MM.1S (cell line): ENCODE data around the gene TMPRSS15.

ENCODE experiments used
- DNase-seq: peaks from one replicate; pipeline ENCODE4 v3.0.0-alpha.2; 2015
- H2AFZ ChIP-seq: fragments of 300-600 bp; sonication (generic); 2 replicates; pipeline ENCODE4 v1.6.0; 2016; ENCODE audit warnings: antibody characterized with exemption, low read length
- H3F3A ChIP-seq: fragments of 300-600 bp; sonication (generic); 2 replicates; pipeline ENCODE4 v1.6.1; 2016; ENCODE audit warnings: mild to moderate bottlenecking, antibody characterized with exemption, low read length, moderate library complexity, mixed read lengths; ENCODE audit not compliant: insufficient read depth
- H3K27ac ChIP-seq: fragments of 300-600 bp; sonication (generic); 2 replicates; pipeline ENCODE4 v1.5.1; 2016; ENCODE audit warnings: mild to moderate bottlenecking, low read length
- H3K27me3 ChIP-seq: fragments of 300-600 bp; sonication (generic); replicated peaks from 2 replicates; pipeline ENCODE4 v1.6.0; 2016; ENCODE audit warnings: low read length; ENCODE audit not compliant: insufficient read depth
- H3K36me3 ChIP-seq: fragments of 300-600 bp; sonication (generic); replicated peaks from 2 replicates; pipeline ENCODE4 v1.6.1; 2016; ENCODE audit warnings: mild to moderate bottlenecking, low read length, mixed read lengths; ENCODE audit not compliant: insufficient read depth
- H3K4me1 ChIP-seq: fragments of 300-600 bp; sonication (generic); 2 replicates; pipeline ENCODE4 v1.6.1; 2016; ENCODE audit warnings: low read length, mixed read lengths
- H3K4me2 ChIP-seq: fragments of 300-600 bp; sonication (generic); 2 replicates; pipeline ENCODE4 v1.6.0; 2016; ENCODE audit warnings: low read depth, low read length
- H3K4me3 ChIP-seq: fragments of 300-600 bp; sonication (generic); 2 replicates; pipeline ENCODE4 v1.5.1; 2016; ENCODE audit warnings: low read length, mixed read lengths
- H3K79me2 ChIP-seq: fragments of 300-600 bp; sonication (generic); 2 replicates; pipeline ENCODE4 v1.6.1; 2016; ENCODE audit warnings: mixed run types, low read length, mixed read lengths
- H3K9ac ChIP-seq: fragments of 300-600 bp; sonication (generic); 2 replicates; pipeline ENCODE4 v1.6.1; 2016; ENCODE audit warnings: low read length, mixed read lengths
- H3K9me2 ChIP-seq: fragments of 300-600 bp; sonication (generic); replicated peaks from 2 replicates; pipeline ENCODE4 v1.6.1; 2016; ENCODE audit warnings: mild to moderate bottlenecking, low read length, mixed read lengths; ENCODE audit not compliant: insufficient read depth
- H3K9me3 ChIP-seq: fragments of 300-600 bp; sonication (generic); replicated peaks from 2 replicates; pipeline ENCODE4 v1.6.1; 2016; ENCODE audit warnings: mild to moderate bottlenecking, low read length, mixed read lengths; ENCODE audit not compliant: insufficient read depth
- H4K20me1 ChIP-seq: fragments of 300-600 bp; sonication (generic); 2 replicates; pipeline ENCODE4 v1.6.1; 2016; ENCODE audit warnings: mild to moderate bottlenecking, low read length, moderate library complexity, mixed read lengths; ENCODE audit not compliant: insufficient read depth
- CTCF ChIP-seq: fragments of 300-600 bp; sonication (generic); IDR thresholded peaks from 2 replicates; pipeline ENCODE4 v1.5.1; 2016; ENCODE audit warnings: antibody characterized with exemption, low read length, mixed read lengths
- EZH2 ChIP-seq: fragments of 300-600 bp; sonication (generic); optimal IDR thresholded peaks from 2 replicates; pipeline ENCODE3; 2017; ENCODE audit warnings: low read depth, mild to moderate bottlenecking, antibody characterized with exemption, low read length, mixed read lengths
- EZH2phosphoT487 ChIP-seq: fragments of 300-600 bp; sonication (generic); IDR thresholded peaks from 2 replicates; pipeline ENCODE4 v1.6.1; 2018; ENCODE audit warnings: antibody characterized with exemption, low read length

TMPRSS15 gene

GRCh38 chr21:18349468-18349867 lies 54.1 kb downstream of the TMPRSS15 start:
- H3K27ac ChIP-seq = no peak overlapping the region
- no peaks in the 10 kb centered on the region for H3K9me2 ChIP-seq
- TF ChIP-seq EZH2phosphoT487 (no peak), CTCF (no peak), EZH2 (no peak)
- no peak overlapping the region for H2AFZ ChIP-seq
- H3K79me2 ChIP-seq = no peaks in the 10 kb centered on the region
- H3K9ac ChIP-seq = no peak overlapping the region
- H3K27me3 ChIP-seq = no peaks in the 10 kb centered on the region
- no peak for DNase-seq
- no peaks in the 10 kb centered on the region for H4K20me1 ChIP-seq
- H3K36me3 ChIP-seq = no peaks in the 10 kb centered on the region
- no peaks in the 10 kb centered on the region for H3K9me3 ChIP-seq
- H3K4me2 ChIP-seq = no peak overlapping the region
- H3F3A ChIP-seq = no peaks in the 10 kb centered on the region
- H3K4me3 ChIP-seq = no peak overlapping the region
- no peaks in the 10 kb centered on the region for H3K4me1 ChIP-seq

GRCh38 chr21:18340387-18340942 lies 63.1 kb downstream of the TMPRSS15 start:
- DNase-seq = peak; percentile 81
- Histone ChIP-seq H3K9me2 (no peaks in the 10 kb centered on the region), H4K20me1 (no peaks in the 10 kb centered on the region), H2AFZ (peak overlapping the region; percentile 18), H3K9ac (no peak overlapping the region), H3K4me3 (no peak overlapping the region), H3K4me1 (peaks cover 20% of the 10 kb centered on the region), H3K27me3 (no peaks in the 10 kb centered on the region), H3K27ac (peak overlapping the region; percentile 56; the same call in 1 of the 2 replicates), H3K9me3 (no peaks in the 10 kb centered on the region), H3K79me2 (no peaks in the 10 kb centered on the region), H3K4me2 (peak overlapping the region; percentile 17; the same call in 1 of the 2 replicates), H3F3A (peaks cover 15% of the 10 kb centered on the region), H3K36me3 (no peaks in the 10 kb centered on the region)
- TF ChIP-seq EZH2phosphoT487 (no peak), EZH2 (no peak), CTCF (no peak)

GRCh38 chr21:18335651-18336236 lies 67.8 kb downstream of the TMPRSS15 start:
- Histone ChIP-seq H3K9me2 (no peaks in the 10 kb centered on the region), H3K9me3 (no peaks in the 10 kb centered on the region)

More at GRCh38 chr21:18335651-18336236, 67.8 kb downstream of the TMPRSS15 start:
- H3K9ac ChIP-seq = no peak overlapping the region
- no peaks in the 10 kb centered on the region for H3K27me3 ChIP-seq
- no peaks in the 10 kb centered on the region for H3K79me2 ChIP-seq
- no peak overlapping the region for H3K4me2 ChIP-seq
- no peak overlapping the region for H3K27ac ChIP-seq
- peaks cover 15% of the 10 kb centered on the region for H3F3A ChIP-seq
- H4K20me1 ChIP-seq = no peaks in the 10 kb centered on the region
- H3K4me3 ChIP-seq = no peak overlapping the region
- no peaks in the 10 kb centered on the region for H3K36me3 ChIP-seq
- DNase-seq = no peak
- peaks cover 14% of the 10 kb centered on the region for H3K4me1 ChIP-seq
- TF ChIP-seq EZH2 (no peak), CTCF (no peak), EZH2phosphoT487 (no peak)
- no peak overlapping the region for H2AFZ ChIP-seq
